NK-92 (cell line): ENCODE results near the gene PEX10.

Source experiments
- DNase-seq: peaks from one replicate; lab custom pipeline; 2025; ENCODE audit not compliant: unreplicated experiment; lab: John Stamatoyannopoulos, UW

PEX10 gene

GRCh38 chr1:2376261-2376741, 36.1 kb downstream of the PEX10 start:
- no peak for DNase-seq

- no peak for DNase-seq
Observed at GRCh38 chr1:2375923-2376260, 36.5 kb downstream of the PEX10 start.

GRCh38 chr1:2375246-2375922, 37.0 kb downstream of the PEX10 start:
- DNase-seq = no peak

- no peak for DNase-seq
Observed at GRCh38 chr1:2374252-2375155, 37.9 kb downstream of the PEX10 start.

GRCh38 chr1:2373551-2374251, 38.7 kb downstream of the PEX10 start:
- no peak for DNase-seq

GRCh38 chr1:2372551-2373490, 39.5 kb downstream of the PEX10 start:
- no peak for DNase-seq

GRCh38 chr1:2368053-2368744, 44.2 kb downstream of the PEX10 start:
- no peak for DNase-seq

- no peak for DNase-seq
Observed at GRCh38 chr1:2363847-2364513, 48.4 kb downstream of the PEX10 start.

- DNase-seq = no peak
Observed at GRCh38 chr1:2360588-2361364, 51.6 kb downstream of the PEX10 start.

GRCh38 chr1:2358651-2359640, 53.4 kb downstream of the PEX10 start:
- no peak for DNase-seq

- no peak for DNase-seq
Observed at GRCh38 chr1:2358072-2358471, 54.3 kb downstream of the PEX10 start.

- no peak for DNase-seq
Observed at GRCh38 chr1:2356911-2357845, 55.2 kb downstream of the PEX10 start.

- DNase-seq = no peak
Observed at GRCh38 chr1:2356401-2356800, 56.0 kb downstream of the PEX10 start.

GRCh38 chr1:2355373-2356261, 56.7 kb downstream of the PEX10 start:
- DNase-seq = no peak
